ENCODE measurements around the gene HTR2B.
A peak's percentile ranks its signal among the peaks of the same experiment; 100 is the strongest.
"Not testable (repeated sequence)": the region's sequence is repeated elsewhere in the genome, so short reads cannot be mapped to it uniquely, and the experiment has no call there.

Gene HTR2B

DNA sequence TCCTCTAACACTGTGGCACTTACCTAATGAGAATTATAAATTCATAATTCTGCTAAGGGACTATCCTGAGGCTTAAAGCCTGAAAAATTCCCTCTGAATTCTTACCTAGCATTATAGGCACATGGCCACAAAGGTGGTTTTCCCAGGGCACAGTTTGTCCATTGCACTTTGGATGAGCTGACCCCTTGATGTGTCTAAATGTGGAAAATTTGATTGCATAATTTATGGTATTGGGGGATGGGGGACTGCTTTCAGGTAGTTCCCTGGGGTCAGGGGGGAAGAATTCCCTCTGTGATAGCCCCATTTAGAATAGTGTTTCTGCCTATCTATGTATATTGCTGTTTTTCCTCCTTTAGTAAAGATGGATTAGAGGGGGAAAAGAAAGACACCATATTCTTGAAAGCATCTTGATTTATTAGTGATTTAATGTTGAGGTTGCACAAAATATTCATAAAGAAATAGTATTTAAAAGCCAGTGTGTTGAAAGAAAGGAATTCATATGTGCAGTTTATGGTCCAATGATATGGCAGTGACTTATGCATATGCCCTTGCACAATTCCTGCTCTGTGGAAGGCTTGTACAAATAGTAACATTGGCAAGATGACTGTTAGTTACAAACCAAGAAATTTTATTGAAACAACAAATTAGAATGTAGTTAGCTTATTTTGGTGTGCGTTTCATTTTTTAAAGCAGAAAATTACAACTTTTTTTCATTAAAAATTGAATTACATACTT, 8.7 kb upstream of the HTR2B start:
- DNase-seq (ENCODE audit: low read depth), result no peak

DNA sequence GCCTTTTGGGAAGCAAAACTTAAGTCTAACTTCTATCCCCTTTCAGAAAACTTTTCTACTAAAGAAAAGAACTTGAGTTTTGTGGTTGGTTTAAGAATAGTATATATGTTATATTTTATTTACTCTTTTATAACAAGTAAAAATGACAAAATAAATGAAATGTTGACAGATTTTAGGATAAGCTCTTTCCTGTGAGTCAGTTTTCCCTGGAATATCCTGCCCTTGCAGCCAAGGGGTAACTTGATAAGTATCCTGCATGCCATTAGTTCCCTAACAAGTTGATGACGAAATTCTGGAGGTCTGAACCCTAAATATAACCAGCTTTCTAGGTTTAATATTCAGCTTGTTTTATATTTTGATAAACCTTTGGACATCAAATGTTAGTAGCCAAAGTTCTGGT, 7.3 kb upstream of the HTR2B start:
- DNase-seq (ENCODE audit: low read depth), result no peak

GRCh38 chr2:231130336-231131056, 5.7 kb upstream of the HTR2B start:
- no peak for DNase-seq (ENCODE audit: low read depth)

DNA sequence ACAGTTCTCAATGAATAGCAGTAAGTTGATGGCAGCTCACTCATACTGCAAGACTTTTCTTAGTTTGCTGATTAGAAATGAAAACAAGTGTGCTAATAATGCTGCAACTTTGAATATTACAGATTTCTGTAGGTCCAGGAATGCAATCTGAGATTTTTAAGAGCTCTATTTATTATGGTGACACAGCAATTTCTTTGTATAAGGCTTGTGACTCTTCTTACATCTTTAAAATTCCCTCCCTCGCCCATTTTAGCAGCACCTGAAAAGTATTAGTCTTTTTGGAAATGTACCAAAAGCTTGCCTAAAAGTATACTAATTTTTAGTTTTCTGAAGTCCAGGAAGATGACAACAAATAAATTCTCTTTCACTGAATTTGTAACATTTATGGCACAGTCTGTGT, 4.4 kb upstream of the HTR2B start:
- no peak for DNase-seq (ENCODE audit: low read depth)

GRCh38 chr2:231128541-231128940, 3.7 kb upstream of the HTR2B start:
- DNase-seq (ENCODE audit: low read depth), result no peak

- DNase-seq (ENCODE audit: low read depth), result no peak
Observed at GRCh38 chr2:231127936-231128335, 3.1 kb upstream of the HTR2B start.

DNA sequence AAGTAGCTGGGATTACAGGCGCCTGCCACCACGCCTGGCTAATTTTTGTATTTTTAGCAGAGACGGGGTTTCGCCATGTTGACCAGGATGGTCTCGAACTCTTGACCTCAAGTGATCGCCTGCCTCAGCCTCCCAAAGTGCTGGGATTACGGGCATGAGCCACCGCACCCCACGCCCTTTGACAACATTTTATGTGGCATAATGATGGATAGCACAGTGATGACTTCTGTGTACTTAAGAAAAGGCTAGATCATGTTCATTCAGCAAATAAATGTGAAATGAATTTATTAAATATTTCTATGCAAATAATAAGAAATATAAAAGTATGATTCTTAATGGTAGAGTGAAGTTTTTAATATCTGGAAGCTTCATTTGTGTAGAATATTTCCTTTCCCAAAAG, 2.6 kb upstream of the HTR2B start:
- no peak for DNase-seq (ENCODE audit: low read depth)

DNA sequence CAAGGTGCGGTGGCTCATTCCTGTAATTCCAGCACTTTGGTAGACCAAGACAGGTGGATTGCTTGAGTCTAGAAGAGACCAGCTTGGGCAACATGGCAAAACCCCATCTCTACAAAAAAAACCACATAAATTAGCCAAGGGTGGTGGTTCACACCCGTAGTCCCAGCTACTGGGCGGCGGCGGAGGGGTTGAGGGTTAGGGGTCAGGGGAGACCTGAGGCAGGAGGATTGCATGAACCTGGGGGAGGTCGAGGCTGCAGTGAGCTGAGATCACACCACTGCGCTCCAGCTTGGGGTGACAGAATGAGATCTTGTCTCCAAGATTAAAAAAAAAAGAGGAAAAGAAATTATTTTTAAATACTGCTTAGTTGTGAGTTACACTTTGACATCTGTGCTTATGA, 1.3 kb upstream of the HTR2B start:
- DNase-seq (ENCODE audit: low read depth), result no peak

DNA sequence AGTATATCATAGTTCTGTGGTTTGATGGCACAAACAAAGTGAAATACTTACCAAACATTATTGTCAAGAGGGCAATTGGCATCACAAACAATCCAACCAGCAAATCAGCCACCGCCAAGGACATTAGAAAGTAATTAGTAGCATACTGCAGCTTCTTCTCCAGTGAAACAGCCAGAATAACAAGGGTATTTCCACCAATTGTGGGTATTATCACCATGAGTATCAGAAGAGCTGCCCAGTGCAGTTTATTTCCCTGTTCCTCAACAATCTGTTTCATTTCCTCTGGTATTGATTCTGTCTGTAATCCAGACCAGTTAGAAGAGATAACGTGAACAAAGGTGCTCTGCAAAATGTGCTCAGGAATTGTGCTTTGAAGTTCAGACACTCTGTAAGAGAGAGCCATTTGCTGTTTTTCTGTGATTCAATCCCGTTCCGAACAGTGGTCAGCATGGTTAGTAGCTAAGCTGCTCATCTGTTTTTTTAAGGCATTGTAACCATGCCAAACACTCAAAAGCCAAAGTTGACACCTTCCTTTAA, 1.4 kb downstream of the HTR2B start:
- DNase-seq (ENCODE audit: low read depth), result no peak

- no peak for DNase-seq (ENCODE audit: low read depth)
Observed at GRCh38 chr2:231118614-231118942, 6.3 kb downstream of the HTR2B start.

DNA sequence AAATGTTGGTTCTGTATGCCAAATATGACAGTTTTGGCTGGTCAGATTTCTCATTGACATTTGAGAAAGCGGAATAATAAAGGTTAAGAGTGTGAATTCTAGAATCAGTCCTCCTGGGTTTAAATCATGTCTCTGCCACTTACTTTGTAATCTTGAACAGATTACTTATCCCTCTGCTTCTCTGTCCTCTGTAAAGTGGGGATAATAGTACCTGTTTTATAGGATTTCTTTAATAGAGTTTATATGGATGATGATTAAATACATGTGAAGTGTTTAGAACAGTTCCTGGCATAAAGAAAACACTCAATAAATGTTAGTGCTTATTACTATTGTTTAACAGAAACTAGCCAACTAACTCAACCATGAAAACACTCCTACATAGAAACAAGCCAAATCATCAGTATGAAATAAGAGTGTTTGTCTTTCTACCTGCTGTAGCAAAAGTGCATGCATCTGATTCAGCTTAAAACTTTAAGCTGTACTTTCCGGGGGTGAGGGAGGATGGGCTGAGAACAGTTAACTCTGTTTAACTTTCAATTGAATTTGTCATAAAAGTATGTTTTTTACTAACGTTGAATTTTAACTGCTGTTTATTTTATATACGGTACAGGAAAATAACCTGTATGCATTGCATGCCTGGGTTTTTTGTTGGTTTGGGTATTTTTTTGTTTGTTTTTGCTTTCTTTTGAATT, 6.8 kb downstream of the HTR2B start:
- DNase-seq (ENCODE audit: low read depth), result no peak

- no peak for DNase-seq (ENCODE audit: low read depth)
Observed at GRCh38 chr2:231117148-231117547, 7.7 kb downstream of the HTR2B start.

DNA sequence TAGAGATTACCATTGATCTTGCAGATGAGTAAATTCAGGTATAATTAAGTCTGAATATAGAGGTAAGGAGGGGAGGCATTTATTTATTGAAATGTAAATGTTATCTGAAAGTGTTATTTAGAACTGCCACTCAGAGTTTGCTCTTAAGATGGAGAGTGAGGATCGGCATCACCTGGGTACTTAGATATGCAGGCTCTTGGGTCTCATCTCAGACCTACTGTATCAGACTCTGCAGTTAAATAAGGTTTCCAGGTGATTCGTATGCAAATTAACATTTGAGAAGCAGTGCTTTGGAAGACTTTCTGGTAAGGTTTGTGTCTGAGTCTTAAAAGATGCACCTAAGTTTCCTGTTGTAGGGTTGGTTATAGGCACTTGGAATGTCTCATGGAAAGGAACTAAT, 9.2 kb downstream of the HTR2B start:
- no peak for DNase-seq (ENCODE audit: low read depth)

DNA sequence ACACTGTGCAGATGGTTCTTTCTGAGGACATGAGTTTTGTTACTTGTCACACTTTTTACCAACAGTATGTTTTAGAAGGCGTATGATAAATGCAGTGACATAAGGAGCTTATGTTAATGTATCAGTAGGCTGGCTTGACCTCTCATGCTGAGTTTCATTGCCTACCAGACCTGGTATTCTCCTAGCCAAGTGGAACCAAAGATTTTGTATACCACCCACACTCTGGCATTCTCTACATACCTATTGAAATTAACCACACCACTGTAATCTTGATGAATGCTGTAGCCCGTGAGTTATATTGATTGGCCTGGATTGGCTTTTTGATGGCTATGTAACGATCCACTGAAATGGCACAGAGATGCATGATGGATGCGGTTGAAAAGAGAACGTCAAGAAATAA, 11.4 kb downstream of the HTR2B start:
- DNase-seq (ENCODE audit: low read depth), result no peak

GRCh38 chr2:231111987-231112386, 12.9 kb downstream of the HTR2B start:
- DNase-seq (ENCODE audit: low read depth), result no peak

- DNase-seq (ENCODE audit: low read depth), result no peak
Observed at GRCh38 chr2:231110551-231110950, 14.3 kb downstream of the HTR2B start.

DNA sequence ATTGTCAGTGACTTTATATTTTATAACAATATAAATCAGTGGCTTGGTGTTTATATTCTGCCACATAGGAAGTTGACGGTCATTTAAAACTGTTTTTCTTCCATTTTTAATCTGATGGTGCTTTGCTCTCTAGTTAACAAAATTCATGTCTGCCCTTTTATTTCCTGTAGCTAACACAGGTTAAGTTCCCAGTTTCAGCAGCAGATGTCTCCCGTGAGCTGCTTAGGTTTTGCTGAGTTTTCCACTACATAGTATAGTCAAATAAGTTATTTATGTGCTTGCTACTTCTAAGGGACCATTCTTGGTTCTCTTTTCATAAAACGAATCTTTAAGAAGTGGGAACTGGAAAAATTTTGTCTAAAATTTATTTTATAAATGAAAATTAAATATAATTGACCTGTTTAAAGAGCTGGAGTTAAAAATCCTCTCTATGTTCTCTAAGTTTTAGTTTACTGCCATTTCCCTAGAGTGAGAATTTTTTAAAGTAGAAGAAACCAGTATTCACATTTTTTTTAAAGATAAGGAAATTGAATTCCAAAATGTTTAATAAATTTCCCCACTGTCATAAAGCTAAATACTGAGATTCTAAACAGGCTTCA, 20.6 kb downstream of the HTR2B start:
- DNase-seq (ENCODE audit: low read depth), result peak; percentile 28

- DNase-seq (ENCODE audit: low read depth), result no peak
Observed at GRCh38 chr2:231102772-231103171, 22.1 kb downstream of the HTR2B start.

GRCh38 chr2:231100990-231101389, 23.9 kb downstream of the HTR2B start:
- no peak for DNase-seq (ENCODE audit: low read depth)

- not testable (repeated sequence) for DNase-seq (ENCODE audit: low read depth)
Observed at GRCh38 chr2:231100321-231100720, 24.5 kb downstream of the HTR2B start.

DNA sequence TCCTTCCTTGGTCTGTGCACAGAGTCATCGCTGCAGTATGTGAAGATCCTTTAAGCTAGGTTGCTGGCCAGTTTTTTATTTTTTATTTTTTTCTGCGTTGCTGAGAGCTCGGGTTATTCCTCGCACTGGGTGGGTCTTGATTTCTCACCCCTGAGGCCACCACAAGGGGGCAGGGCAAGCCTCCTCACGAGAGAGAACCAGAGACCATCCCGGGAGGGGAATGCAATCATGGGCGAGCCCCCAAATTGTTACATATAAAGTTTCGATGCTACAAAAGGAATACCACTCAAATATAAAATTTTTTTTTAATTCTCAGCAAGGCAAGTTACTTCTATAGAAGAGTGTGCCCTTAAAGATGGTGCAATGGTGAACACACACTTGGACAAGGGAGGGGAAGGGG, 24.9 kb downstream of the HTR2B start:
- DNase-seq (ENCODE audit: low read depth), result no peak

DNA sequence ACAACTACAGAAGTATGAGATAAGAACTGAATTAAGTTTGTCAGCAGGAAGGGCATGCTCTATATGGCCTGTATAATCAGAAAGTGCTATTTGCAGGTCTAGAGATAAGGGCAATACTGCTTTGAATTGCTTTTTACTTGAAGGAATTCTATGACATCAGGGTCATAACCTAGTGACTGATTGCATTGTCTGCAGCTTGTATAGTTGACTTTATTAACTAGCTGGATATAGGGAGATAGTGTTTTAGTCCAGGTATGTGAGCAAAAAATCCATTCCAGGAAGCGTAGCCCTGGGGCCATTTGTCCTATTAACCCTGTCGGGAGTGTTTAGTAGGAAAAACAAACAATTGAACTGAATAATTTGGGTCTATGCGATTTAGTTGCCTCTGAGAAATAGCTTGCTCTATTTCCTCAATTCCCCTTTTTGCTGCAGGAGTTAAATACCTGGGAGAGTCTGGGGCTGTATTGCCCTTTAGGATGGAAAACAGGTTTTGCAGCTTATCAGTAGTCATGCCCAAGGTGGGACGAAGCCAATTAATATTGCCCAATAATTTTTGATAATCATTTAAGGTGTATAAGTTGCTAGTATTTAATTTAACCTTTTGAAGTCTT, 30.0 kb downstream of the HTR2B start:
- no peak for DNase-seq (ENCODE audit: low read depth)

All from activated T-cell treated with anti-CD3 and anti-CD28 coated beads for 48 hours (primary cell).